ENCODE measurements around the gene ANGPTL8. TPM values are rescaled to one million over a fixed set of nuclear protein-coding genes. Genes with fewer than 3 reads are reported as not detected.

Gene ANGPTL8
- total and polyA plus RNA-seq, 2 of the 4 experiments (the other 2 are of a cell fraction) = not detected

GRCh38 chr19:11265785-11266236, 26.4 kb downstream of the ANGPTL8 start:
- TF ChIP-seq CTCF (conservative IDR thresholded peaks at IDR 0.05; ENCODE audit: low read depth, low read length) (no peak), RFX5 (IDR thresholded peaks at IDR 0.05; ENCODE audit: low read depth, low read length) (no peak), POLR2A (IDR thresholded peaks at IDR 0.05; ENCODE audit: low read depth, low read length) (no peak), BHLHE40 (IDR thresholded peaks at IDR 0.05; ENCODE audit: low read depth, low read length) (no peak), CEBPB (IDR thresholded peaks at IDR 0.05; ENCODE audit: low read depth, low read length) (no peak), MAZ (IDR thresholded peaks at IDR 0.05; ENCODE audit: borderline replicate concordance, low read depth, low read length) (no peak), MXI1 (IDR thresholded peaks at IDR 0.05; ENCODE audit: borderline replicate concordance, low read depth, low read length) (no peak), RAD21 (IDR thresholded peaks at IDR 0.05; ENCODE audit: low read length) (no peak), SMC3 (IDR thresholded peaks at IDR 0.05; ENCODE audit: low read depth, low read length) (no peak), FOS (IDR thresholded peaks at IDR 0.05; ENCODE audit: low read depth, low read length) (no peak), NFE2L2 (IDR thresholded peaks at IDR 0.05; ENCODE audit: low read depth, low read length) (no peak), RCOR1 (IDR thresholded peaks at IDR 0.05; ENCODE audit: insufficient replicate concordance, low read length) (no peak), CHD1 (IDR thresholded peaks at IDR 0.05; ENCODE audit: low read depth, low read length) (no peak), USF2 (IDR thresholded peaks at IDR 0.05; ENCODE audit: low read depth, low read length) (no peak), MAFK (IDR thresholded peaks at IDR 0.05; ENCODE audit: low read depth, low read length) (no peak)
- TF ChIP-seq, protein P1, sequence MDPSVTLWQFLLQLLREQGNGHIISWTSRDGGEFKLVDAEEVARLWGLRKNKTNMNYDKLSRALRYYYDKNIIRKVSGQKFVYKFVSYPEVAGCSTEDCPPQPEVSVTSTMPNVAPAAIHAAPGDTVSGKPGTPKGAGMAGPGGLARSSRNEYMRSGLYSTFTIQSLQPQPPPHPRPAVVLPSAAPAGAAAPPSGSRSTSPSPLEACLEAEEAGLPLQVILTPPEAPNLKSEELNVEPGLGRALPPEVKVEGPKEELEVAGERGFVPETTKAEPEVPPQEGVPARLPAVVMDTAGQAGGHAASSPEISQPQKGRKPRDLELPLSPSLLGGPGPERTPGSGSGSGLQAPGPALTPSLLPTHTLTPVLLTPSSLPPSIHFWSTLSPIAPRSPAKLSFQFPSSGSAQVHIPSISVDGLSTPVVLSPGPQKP (IDR thresholded peaks at IDR 0.05; ENCODE audit: borderline replicate concordance, low read depth, low read length) = no peak
- H3K23ac ChIP-seq (ENCODE audit: low read depth, low read length) = no peak overlapping the region
- peak overlapping the region; percentile 39 for H2AFZ ChIP-seq (replicated peaks; ENCODE audit: low read length, poor library complexity)
- H3K14ac ChIP-seq (replicated peaks; ENCODE audit: low read depth, low read length) = no peak overlapping the region; the same call in 1 of the 2 replicates
- peak overlapping the region; percentile 43; the same call in 1 of the 2 replicates for H2BK20ac ChIP-seq (ENCODE audit: low read depth, low read length)
- 83% methylated on average over 2 of the region's 11 CpGs; no CpG with 5 or more reads in 1 of the 2 experiments for WGBS, 2 experiments (ENCODE audit: extremely low coverage in 2 of 2, insufficient read length in 1 of 2)
- in situ Hi-C loops (cut with MboI; ENCODE audit: low sequenced_read_pairs) (no loop called here), intact Hi-C loops (cut with micrococcal nuclease) (no loop called here), dilution Hi-C loops (cut with HindIII; ENCODE audit: low sequenced_read_pairs, unreplicated experiment) (no loop called here)
- peak overlapping the region; percentile 89 for H2AK9ac ChIP-seq (replicated peaks; ENCODE audit: low read depth, low read length, poor library complexity)
- H2BK120ac ChIP-seq (ENCODE audit: low read depth, low read length) = no peak overlapping the region
- no peak overlapping the region for H3K56ac ChIP-seq (ENCODE audit: extremely low read depth, insufficient read depth, low read length)
- ATAC-seq (ENCODE audit: low read depth) (no peak), DNase-seq (no peak)
- no peak overlapping the region for H4K5ac ChIP-seq (ENCODE audit: low read depth, low read length)
- H3K4me3 ChIP-seq (ENCODE audit: insufficient read depth, low read depth, low read length) = no peak overlapping the region
- no peak overlapping the region for H4K91ac ChIP-seq (ENCODE audit: insufficient read depth, low read depth, low read length)
- BruUV-seq (replicated peaks) = no TSS peak
- no peaks in the 10 kb centered on the region for H3K9me3 ChIP-seq (ENCODE audit: control insufficient read depth, insufficient read depth, low read length)
- POLR2A ChIA-PET (ENCODE audit: unreplicated experiment) = no interaction called here
- no peaks in the 10 kb centered on the region for H3K36me3 ChIP-seq (ENCODE audit: control insufficient read depth, insufficient read depth, low read length)
- H3K4ac ChIP-seq (ENCODE audit: low read depth, low read length) = peak overlapping the region; percentile 56
- H4K20me1 ChIP-seq (ENCODE audit: insufficient read depth, low read length) = no peaks in the 10 kb centered on the region
- CTCF ChIA-PET = interaction anchor here (1.0 kb wide), 1 partner anchor 21 kb away, joined by 3 read pairs; no protein-coding TSS in a partner anchor
- H3K9me1 ChIP-seq (ENCODE audit: insufficient read depth, low read length) = peaks cover 8% of the 10 kb centered on the region
- peak overlapping the region; percentile 7 for H2AK5ac ChIP-seq (ENCODE audit: low read depth, low read length)
- H3K27ac ChIP-seq (ENCODE audit: insufficient read depth, low read length) = no peak overlapping the region
- H2BK5ac ChIP-seq (ENCODE audit: low read depth, low read length, poor library complexity, severe bottlenecking) = no peak overlapping the region
- no peak overlapping the region for H3K4me2 ChIP-seq (ENCODE audit: low read depth, low read length)
- H2BK15ac ChIP-seq (ENCODE audit: low read depth, low read length) = no peak overlapping the region
- H3K27me3 ChIP-seq (ENCODE audit: control insufficient read depth, insufficient read depth, low read length) = no peaks in the 10 kb centered on the region; the same call in 1 of the 2 replicates
- H3K79me1 ChIP-seq (ENCODE audit: low read depth in 1 of 2, low read length in 2 of 2) = peaks cover 0 to 11% of the 10 kb centered on the region in 2 experiments; a peak in 1 of 4 replicates
- no peak overlapping the region for H3K9ac ChIP-seq (ENCODE audit: low read depth, low read length)
- peak overlapping the region in 1 of 2 experiments; percentile 14; a peak in 1 of 4 replicates for H4K8ac ChIP-seq (ENCODE audit: low read depth in 2 of 2, low read length in 2 of 2)
- H3K18ac ChIP-seq (ENCODE audit: low read depth, low read length) = no peak overlapping the region
- H3K4me1 ChIP-seq (ENCODE audit: control insufficient read depth, insufficient read depth, low read length) = peaks cover 16% of the 10 kb centered on the region

Data from IMR-90 (cell line).